Lower lobe of right lung (tissue), 2 donors: ENCODE data around the gene NCK2. TPM values are rescaled to one million over a fixed set of nuclear protein-coding genes. Genes with fewer than 3 reads are reported as not detected.

ENCODE experiments used
- ATAC-seq, 2 donors: fragments of 200-7000 bp; cut with Tn5 transposase; one replicate each; pipeline ENCODE4 v1.9.1; 2020 to 2022; ENCODE audit warnings: mild to moderate bottlenecking in 2 of 2, moderate library complexity in 2 of 2
- DNase-seq: peaks from one replicate; pipeline ENCODE4 v3.0.0-alpha.2; 2020
- H3K27ac ChIP-seq: fragments of 200-600 bp; one replicate; pipeline ENCODE4 v1.8.0; 2022
- H3K27me3 ChIP-seq: fragments of 200-600 bp; one replicate; pipeline ENCODE4 v1.8.0; 2022; ENCODE audit warnings: low read depth
- H3K36me3 ChIP-seq: fragments of 200-600 bp; one replicate; pipeline ENCODE4 v1.8.0; 2022; ENCODE audit warnings: mild to moderate bottlenecking
- H3K4me1 ChIP-seq: fragments of 200-600 bp; one replicate; pipeline ENCODE4 v1.8.0; 2022
- H3K4me3 ChIP-seq: fragments of 200-600 bp; one replicate; pipeline ENCODE4 v1.8.0; 2022; ENCODE audit warnings: mild to moderate bottlenecking
- H3K9me3 ChIP-seq: fragments of 200-600 bp; one replicate; pipeline ENCODE4 v1.8.0; 2022
- intact Hi-C: fragments of 100-400 bp; cut with DNase I; formaldehyde crosslinking; loops from one replicate; pipeline ENCODE4 v1.11.0; 2022
- total RNA-seq: library from RNA; stranded (reverse); fragmentation: NEBNext Ultra II Directional; extraction: Animal tissue kit (Norgen Biotek cat#: 25700); gene quantifications from one replicate; pipeline ENCODE4 v1.2.1, GENCODE V29; 2021
- TF ChIP-seq, protein P1 (sequence below): fragments of 200-600 bp; IDR thresholded peaks from one replicate; pipeline ENCODE4 v1.8.0; 2022; ENCODE audit warnings: antibody characterized with exemption, mild to moderate bottlenecking
- donor health status: DM: no; HTN: yes; CAD: no; lungs with severe emphysema.

Gene NCK2
- total RNA-seq, 1 donor from 2014 or later, result 36.7 TPM

DNA sequence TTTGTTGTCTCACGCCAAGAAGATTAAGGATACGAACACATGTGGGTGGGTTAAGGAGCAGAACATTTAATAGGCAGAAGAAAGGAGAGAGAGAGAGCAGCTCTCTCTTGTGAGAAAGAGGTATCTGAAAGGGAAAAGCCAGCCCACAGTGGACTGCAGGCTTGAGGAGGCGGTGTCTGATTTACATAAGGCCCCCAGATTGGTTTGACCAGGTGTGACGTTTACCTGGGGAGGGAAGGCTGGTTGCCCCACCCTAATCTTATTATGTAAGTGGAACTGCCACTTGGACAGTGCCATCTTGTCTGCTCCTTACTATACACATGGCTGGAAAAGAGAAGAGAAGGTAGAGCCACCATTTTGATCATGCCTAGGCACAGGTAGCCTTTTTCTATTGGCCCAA, 189.2 kb downstream of the NCK2 start:
- no peak for DNase-seq
- TF ChIP-seq, protein P1, sequence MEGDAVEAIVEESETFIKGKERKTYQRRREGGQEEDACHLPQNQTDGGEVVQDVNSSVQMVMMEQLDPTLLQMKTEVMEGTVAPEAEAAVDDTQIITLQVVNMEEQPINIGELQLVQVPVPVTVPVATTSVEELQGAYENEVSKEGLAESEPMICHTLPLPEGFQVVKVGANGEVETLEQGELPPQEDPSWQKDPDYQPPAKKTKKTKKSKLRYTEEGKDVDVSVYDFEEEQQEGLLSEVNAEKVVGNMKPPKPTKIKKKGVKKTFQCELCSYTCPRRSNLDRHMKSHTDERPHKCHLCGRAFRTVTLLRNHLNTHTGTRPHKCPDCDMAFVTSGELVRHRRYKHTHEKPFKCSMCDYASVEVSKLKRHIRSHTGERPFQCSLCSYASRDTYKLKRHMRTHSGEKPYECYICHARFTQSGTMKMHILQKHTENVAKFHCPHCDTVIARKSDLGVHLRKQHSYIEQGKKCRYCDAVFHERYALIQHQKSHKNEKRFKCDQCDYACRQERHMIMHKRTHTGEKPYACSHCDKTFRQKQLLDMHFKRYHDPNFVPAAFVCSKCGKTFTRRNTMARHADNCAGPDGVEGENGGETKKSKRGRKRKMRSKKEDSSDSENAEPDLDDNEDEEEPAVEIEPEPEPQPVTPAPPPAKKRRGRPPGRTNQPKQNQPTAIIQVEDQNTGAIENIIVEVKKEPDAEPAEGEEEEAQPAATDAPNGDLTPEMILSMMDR, result no peak
- intact Hi-C loops, result no loop called here
- H3K36me3 ChIP-seq, result no peaks in the 10 kb centered on the region
- no peaks in the 10 kb centered on the region for H3K27me3 ChIP-seq
- no peak overlapping the region for H3K27ac ChIP-seq
- no peaks in the 10 kb centered on the region for H3K9me3 ChIP-seq
- H3K4me1 ChIP-seq, result no peaks in the 10 kb centered on the region
- ATAC-seq, result no peak
- no peak overlapping the region for H3K4me3 ChIP-seq

DNA sequence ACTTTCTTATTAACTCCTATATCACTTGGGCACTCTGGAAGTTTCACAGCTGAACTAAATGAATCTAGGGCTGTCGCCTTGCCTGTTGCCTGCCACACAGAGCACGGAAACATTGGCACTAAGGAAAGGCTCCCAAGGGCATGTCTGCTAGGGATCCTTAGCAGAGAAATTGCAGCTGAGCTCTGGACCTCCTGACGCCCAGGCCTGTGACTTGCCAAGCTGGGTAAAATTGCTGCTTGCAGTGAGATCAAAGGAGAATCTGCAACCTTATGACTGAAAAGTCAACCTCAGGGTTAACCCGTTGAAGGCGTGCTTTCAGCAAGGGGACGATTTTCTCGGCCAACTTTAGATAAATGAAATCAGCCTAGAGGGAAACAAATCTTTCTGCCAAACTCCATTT, 189.8 kb downstream of the NCK2 start:
- TF ChIP-seq, protein P1, result no peak
- Histone ChIP-seq H3K36me3 (no peaks in the 10 kb centered on the region), H3K4me1 (no peaks in the 10 kb centered on the region), H3K27ac (no peak overlapping the region), H3K4me3 (no peak overlapping the region), H3K9me3 (peaks cover under 1% of the 10 kb centered on the region), H3K27me3 (no peaks in the 10 kb centered on the region)
- no peak for ATAC-seq
- intact Hi-C loops, result no loop called here
- DNase-seq, result no peak

DNA sequence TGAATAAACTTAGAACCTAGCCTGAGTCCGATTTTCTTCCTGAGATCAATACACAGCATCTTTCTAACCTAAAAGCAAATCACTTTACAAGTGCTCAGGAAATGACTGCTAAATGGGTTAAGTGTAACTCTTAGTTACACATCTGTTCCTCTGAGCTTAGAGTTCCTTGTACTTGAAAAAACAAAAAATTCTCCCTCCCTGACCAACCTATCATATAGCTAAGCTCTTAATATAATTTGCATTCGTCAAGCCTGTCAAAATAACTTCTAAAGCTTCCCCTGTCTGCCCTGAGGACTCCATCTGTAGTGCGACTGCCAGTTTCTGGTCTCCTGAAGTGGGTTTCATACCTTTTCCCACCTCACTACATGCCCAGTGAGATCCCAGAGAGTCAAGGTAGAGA, 190.4 kb downstream of the NCK2 start:
- intact Hi-C loops, result no loop called here
- DNase-seq (no peak), ATAC-seq (no peak)
- no peak overlapping the region for H3K4me3 ChIP-seq
- H3K4me1 ChIP-seq, result no peaks in the 10 kb centered on the region
- no peaks in the 10 kb centered on the region for H3K27me3 ChIP-seq
- no peak overlapping the region for H3K27ac ChIP-seq
- TF ChIP-seq, protein P1, result no peak
- no peaks in the 10 kb centered on the region for H3K36me3 ChIP-seq
- H3K9me3 ChIP-seq, result peaks cover 3% of the 10 kb centered on the region

DNA sequence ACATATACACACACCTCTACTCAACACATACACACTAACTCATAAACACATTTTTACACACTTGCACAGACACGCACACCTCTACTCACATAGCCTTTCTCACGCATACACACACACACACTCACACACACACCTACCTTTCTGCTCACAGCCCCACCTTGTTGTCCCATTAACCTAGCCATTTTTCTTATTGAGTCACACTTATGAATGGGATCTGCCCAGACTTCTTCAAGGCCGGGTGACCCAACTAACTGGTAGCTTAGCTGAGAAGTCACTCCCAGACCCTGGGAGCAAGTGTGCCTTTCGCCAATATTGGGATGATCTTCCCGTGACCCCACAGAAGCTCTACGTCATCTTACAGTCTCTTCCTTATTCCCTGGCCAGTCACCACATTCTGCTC, 192.2 kb downstream of the NCK2 start:
- Histone ChIP-seq H3K4me1 (no peaks in the 10 kb centered on the region), H3K27ac (no peak overlapping the region), H3K27me3 (no peaks in the 10 kb centered on the region), H3K36me3 (no peaks in the 10 kb centered on the region), H3K9me3 (peaks cover 3% of the 10 kb centered on the region), H3K4me3 (no peak overlapping the region)
- intact Hi-C loops, result no loop called here
- no peak for DNase-seq
- ATAC-seq, result no peak
- TF ChIP-seq, protein P1, result no peak

DNA sequence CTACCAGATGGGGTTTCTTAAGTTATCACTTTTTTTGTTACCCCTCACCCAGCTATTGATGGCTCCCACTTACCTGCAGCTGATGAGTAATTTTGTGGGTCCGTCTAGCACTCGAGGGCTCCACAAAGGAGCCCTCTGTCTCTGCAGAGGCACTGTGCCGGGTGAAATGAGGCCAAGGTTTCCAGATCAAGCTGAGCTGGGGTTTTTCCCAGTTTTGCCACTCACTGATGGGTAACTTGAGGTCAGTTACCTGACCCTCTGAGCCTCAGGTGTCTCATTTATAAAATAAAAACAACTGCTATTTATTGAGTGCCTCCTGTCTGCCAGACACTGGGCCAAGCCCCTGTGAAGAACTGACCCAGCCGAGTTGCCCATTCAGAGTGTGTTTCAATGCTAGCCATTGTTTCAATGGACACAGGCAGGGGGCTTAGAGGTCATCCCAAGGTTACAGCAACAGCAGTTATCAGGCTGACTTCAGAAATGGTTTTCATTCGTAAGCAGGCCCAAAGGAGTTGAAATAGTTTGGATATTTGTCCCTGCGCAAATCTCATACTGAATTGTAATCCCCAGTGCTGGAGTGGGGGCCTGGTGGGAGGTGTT, 192.9 kb downstream of the NCK2 start:
- Histone ChIP-seq H3K9me3 (peaks cover 3% of the 10 kb centered on the region), H3K27me3 (no peaks in the 10 kb centered on the region), H3K4me3 (no peak overlapping the region), H3K4me1 (no peaks in the 10 kb centered on the region), H3K36me3 (no peaks in the 10 kb centered on the region), H3K27ac (no peak overlapping the region)
- DNase-seq (no peak), ATAC-seq (no peak)
- TF ChIP-seq, protein P1, result no peak
- intact Hi-C loops, result no loop called here
